Measurements from ENCODE around the gene NAV3.
A peak's percentile ranks its signal among the peaks of the same experiment; 100 is the strongest.

The NAV3 gene

DNA sequence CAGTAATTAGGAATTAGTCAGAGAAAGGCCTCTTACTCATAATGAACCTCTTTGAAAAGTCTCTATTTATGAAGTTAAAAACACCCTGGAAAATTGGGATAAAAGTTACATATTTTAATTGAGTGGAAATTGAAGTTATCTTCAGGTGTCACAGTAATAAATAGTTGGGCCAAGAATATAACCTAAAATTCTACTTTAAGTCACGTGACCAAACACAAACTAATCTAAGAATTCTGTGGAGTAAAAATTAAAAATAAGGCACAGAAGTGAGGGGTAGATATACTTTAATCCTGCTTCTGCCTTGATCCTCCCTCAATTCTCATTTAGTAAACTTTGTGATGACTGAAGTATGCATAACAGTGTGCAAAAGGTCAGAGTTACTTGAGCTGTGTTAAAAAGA lies 226.4 kb downstream of the NAV3 start:
- no peak for TF ChIP-seq CTCF (IDR thresholded peaks at IDR 0.05)

GRCh38 chr12:78060186-78060585 lies 229.5 kb downstream of the NAV3 start:
- TF ChIP-seq CTCF (IDR thresholded peaks at IDR 0.05), result no peak

DNA sequence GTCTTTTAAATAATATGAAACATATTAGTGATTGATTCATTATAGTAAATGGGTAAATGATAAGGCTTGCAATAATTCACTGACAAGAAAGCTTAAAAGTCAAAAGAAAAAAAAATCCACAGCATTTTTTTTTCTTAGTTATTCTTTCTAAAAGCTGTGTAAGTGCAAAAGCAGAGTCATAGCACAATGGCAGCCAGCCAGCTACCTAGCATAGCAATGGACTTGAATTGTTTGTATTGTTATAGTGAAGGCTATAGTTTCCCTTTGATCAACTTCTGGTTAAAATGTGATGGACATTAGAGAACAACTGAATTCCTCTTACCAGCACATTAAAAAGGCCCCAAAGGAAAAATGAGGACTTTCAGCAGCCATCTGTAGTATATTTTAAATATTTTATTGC lies 232.1 kb downstream of the NAV3 start:
- TF ChIP-seq CTCF (IDR thresholded peaks at IDR 0.05), result no peak

- TF ChIP-seq CTCF (IDR thresholded peaks at IDR 0.05), result no peak
These were observed 251.1 kb downstream of the NAV3 start for GRCh38 chr12:78081590-78082314.

DNA sequence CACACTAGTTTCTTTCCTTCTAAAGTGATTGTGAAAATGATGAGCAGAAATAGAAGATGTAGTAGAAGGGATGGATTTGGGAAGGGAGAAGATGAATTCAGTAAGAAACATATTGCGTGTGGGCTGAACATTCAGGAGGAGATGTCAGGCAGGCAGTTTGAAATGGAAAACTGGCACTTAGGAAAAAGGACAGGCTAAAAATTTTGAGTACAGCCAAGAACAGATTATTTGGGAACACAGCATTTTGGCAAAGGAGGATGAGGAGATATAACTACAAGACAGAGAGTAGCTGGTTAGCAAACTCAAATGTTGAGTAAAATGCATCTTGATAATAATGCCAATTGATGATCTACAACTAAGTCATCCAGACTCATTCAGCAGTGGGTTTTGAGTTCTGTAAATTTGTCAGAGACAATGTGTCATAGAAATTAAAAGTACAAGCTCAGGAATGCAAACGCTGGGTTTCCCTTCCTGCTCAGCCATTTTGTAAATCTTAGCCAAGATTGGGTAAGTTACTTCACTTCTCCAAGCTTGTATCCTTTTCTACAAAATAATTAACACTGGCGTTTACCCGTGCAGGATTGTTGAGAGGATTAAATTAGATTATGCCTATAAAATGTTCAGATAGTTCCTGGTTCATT lies 255.0 kb downstream of the NAV3 start:
- TF ChIP-seq CTCF (IDR thresholded peaks at IDR 0.05), result no peak

GRCh38 chr12:78086553-78087362 lies 256.1 kb downstream of the NAV3 start:
- peak; percentile 59 for TF ChIP-seq CTCF (IDR thresholded peaks at IDR 0.05)

- TF ChIP-seq CTCF (IDR thresholded peaks at IDR 0.05), result no peak
These were observed 256.6 kb downstream of the NAV3 start for GRCh38 chr12:78087363-78087675.
